ENCODE results near the gene ITGAV. TPM values are rescaled to one million over a fixed set of nuclear protein-coding genes. Genes with fewer than 3 reads are reported as not detected.

ITGAV gene
- total and polyA plus RNA-seq, 2 experiments from 2014 or later = 32.7 to 135 TPM

DNA sequence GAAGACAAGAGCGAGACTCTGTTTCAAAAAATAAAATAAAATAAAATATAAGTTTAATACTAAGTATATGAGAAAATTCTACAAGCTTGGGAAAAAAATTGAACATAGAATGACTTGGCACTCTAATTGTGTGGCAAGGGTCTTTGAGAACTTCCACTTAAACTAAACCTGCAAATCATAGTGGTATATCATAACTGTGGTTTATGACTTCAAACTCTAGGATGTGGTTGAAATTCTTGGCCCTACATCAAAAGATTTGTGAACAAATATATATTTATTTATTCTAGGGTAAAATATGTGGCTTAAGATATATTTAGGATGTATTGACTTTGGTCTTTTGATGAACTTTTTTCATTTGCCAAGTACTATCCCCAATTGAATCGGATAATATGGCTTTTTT is 100.9 kb downstream of the ITGAV start:
- Histone ChIP-seq H3K36me3 (replicated peaks; ENCODE audit: insufficient read depth, low read depth) (no peaks in the 10 kb centered on the region), H3K27ac (no peak overlapping the region), H3K9me3 (ENCODE audit: low read depth) (no peaks in the 10 kb centered on the region), H4K20me1 (ENCODE audit: insufficient read depth, poor library complexity, severe bottlenecking) (no peaks in the 10 kb centered on the region), H3K79me2 (no peaks in the 10 kb centered on the region), H3K4me2 (no peak overlapping the region), H2AFZ (no peak overlapping the region), H3K27me3 (no peaks in the 10 kb centered on the region), H3K4me3 (no peak overlapping the region), H3K9me2 (replicated peaks; ENCODE audit: insufficient read depth) (no peaks in the 10 kb centered on the region), H3K4me1 (ENCODE audit: insufficient read depth) (no peaks in the 10 kb centered on the region)
- 94% methylated on average over 2 of the region's 2 CpGs for WGBS (ENCODE audit: low lambda C conversion rate, missing lambda C conversion rate)
- TF ChIP-seq, protein P1, sequence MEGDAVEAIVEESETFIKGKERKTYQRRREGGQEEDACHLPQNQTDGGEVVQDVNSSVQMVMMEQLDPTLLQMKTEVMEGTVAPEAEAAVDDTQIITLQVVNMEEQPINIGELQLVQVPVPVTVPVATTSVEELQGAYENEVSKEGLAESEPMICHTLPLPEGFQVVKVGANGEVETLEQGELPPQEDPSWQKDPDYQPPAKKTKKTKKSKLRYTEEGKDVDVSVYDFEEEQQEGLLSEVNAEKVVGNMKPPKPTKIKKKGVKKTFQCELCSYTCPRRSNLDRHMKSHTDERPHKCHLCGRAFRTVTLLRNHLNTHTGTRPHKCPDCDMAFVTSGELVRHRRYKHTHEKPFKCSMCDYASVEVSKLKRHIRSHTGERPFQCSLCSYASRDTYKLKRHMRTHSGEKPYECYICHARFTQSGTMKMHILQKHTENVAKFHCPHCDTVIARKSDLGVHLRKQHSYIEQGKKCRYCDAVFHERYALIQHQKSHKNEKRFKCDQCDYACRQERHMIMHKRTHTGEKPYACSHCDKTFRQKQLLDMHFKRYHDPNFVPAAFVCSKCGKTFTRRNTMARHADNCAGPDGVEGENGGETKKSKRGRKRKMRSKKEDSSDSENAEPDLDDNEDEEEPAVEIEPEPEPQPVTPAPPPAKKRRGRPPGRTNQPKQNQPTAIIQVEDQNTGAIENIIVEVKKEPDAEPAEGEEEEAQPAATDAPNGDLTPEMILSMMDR (IDR thresholded peaks at IDR 0.05; ENCODE audit: poor library complexity) = no peak
- no peak for TF ChIP-seq EZH2phosphoT487 (IDR thresholded peaks at IDR 0.05; ENCODE audit: low read depth, severe bottlenecking, unreplicated experiment)
- no peak for TF ChIP-seq EZH2 (IDR thresholded peaks at IDR 0.05; ENCODE audit: borderline replicate concordance)
- no peak for DNase-seq (ENCODE audit: low spot score)

DNA sequence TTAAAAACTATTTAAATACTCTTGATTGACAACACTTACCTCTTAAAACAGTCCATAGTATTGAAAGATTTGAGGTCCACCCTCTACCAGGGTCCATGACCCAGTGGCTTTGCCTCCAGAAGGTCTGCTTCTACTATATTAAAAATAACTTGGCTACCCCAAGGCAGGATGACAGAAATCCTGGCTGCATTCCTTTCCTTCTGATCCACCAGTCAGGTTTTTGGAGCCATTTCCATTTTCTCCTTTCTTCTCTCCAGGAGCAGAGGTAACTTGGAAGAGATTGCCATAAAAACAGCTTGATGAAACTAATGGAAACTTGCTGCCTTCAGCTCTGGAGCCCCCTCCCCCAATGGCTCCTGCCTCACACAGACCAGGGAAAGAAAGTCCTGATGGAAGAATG is 101.4 kb downstream of the ITGAV start:
- Histone ChIP-seq H3K4me2 (no peak overlapping the region), H3K4me3 (no peak overlapping the region), H3K79me2 (no peaks in the 10 kb centered on the region), H3K4me1 (ENCODE audit: insufficient read depth) (no peaks in the 10 kb centered on the region), H3K27me3 (no peaks in the 10 kb centered on the region), H3K9me3 (ENCODE audit: low read depth) (no peaks in the 10 kb centered on the region), H3K9me2 (replicated peaks; ENCODE audit: insufficient read depth) (no peaks in the 10 kb centered on the region), H2AFZ (no peak overlapping the region), H3K36me3 (replicated peaks; ENCODE audit: insufficient read depth, low read depth) (no peaks in the 10 kb centered on the region), H4K20me1 (ENCODE audit: insufficient read depth, poor library complexity, severe bottlenecking) (no peaks in the 10 kb centered on the region), H3K27ac (no peak overlapping the region)
- DNase-seq (ENCODE audit: low spot score) = no peak
- TF ChIP-seq EZH2 (IDR thresholded peaks at IDR 0.05; ENCODE audit: borderline replicate concordance) = no peak
- TF ChIP-seq EZH2phosphoT487 (IDR thresholded peaks at IDR 0.05; ENCODE audit: low read depth, severe bottlenecking, unreplicated experiment) = no peak
- TF ChIP-seq, protein P1 (IDR thresholded peaks at IDR 0.05; ENCODE audit: poor library complexity) = no peak

DNA sequence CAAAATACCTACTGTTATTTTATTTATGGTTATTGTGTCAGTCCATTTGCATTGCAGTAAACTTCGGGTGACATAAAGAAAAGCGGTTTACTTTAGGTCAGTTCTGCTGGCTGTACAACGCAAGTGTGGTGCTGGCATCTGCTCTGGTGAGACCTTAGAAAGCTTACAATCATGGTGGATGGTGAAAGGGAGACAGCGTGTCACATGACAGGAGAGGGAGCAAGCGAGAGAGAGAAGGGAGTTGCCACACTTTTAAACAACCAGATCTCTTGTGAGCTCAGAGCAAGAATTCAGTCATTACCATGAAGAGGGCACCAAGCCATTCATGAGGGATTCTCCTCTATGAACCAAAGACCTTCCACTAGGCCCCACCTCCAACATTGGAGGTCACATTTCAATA is 102.0 kb downstream of the ITGAV start:
- Histone ChIP-seq H3K4me2 (no peak overlapping the region), H3K79me2 (no peaks in the 10 kb centered on the region), H3K4me3 (no peak overlapping the region), H3K9me3 (ENCODE audit: low read depth) (no peaks in the 10 kb centered on the region), H3K27ac (no peak overlapping the region), H2AFZ (no peak overlapping the region), H3K27me3 (no peaks in the 10 kb centered on the region), H3K4me1 (ENCODE audit: insufficient read depth) (no peaks in the 10 kb centered on the region), H3K36me3 (replicated peaks; ENCODE audit: insufficient read depth, low read depth) (no peaks in the 10 kb centered on the region), H3K9me2 (replicated peaks; ENCODE audit: insufficient read depth) (no peaks in the 10 kb centered on the region), H4K20me1 (ENCODE audit: insufficient read depth, poor library complexity, severe bottlenecking) (no peaks in the 10 kb centered on the region)
- 85% methylated on average over 5 of the region's 5 CpGs for WGBS (ENCODE audit: low lambda C conversion rate, missing lambda C conversion rate)
- DNase-seq (ENCODE audit: low spot score) = no peak
- TF ChIP-seq EZH2 (IDR thresholded peaks at IDR 0.05; ENCODE audit: borderline replicate concordance) (no peak), EZH2phosphoT487 (IDR thresholded peaks at IDR 0.05; ENCODE audit: low read depth, severe bottlenecking, unreplicated experiment) (no peak)
- TF ChIP-seq, protein P1 (IDR thresholded peaks at IDR 0.05; ENCODE audit: poor library complexity) = no peak

DNA sequence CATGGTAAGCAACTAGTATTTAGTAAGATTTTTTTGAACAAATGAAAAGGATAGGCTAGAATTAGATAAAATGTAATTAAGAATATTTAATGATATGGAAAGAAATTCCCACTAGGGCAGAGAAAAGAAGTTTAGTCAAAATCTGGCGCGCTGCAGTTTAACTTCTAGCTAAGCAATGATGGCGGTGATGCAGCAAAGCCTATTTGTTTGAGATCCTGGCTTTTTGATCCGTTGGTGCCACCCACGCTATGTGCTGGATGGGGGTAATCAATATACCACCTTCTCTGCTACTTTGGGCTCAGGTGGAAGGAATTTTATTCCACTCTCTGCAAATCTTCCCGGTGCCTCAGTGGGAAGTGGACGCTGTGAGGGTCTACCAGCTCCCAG is 103.6 kb downstream of the ITGAV start:
- TF ChIP-seq EZH2 (IDR thresholded peaks at IDR 0.05; ENCODE audit: borderline replicate concordance) (no peak), EZH2phosphoT487 (IDR thresholded peaks at IDR 0.05; ENCODE audit: low read depth, severe bottlenecking, unreplicated experiment) (no peak)
- TF ChIP-seq, protein P1 (IDR thresholded peaks at IDR 0.05; ENCODE audit: poor library complexity) = no peak
- Histone ChIP-seq H3K9me3 (ENCODE audit: low read depth) (no peaks in the 10 kb centered on the region), H3K4me3 (peak overlapping the region; percentile 90), H3K9me2 (replicated peaks; ENCODE audit: insufficient read depth) (no peaks in the 10 kb centered on the region), H3K27ac (peak overlapping the region; percentile 50), H3K36me3 (replicated peaks; ENCODE audit: insufficient read depth, low read depth) (no peaks in the 10 kb centered on the region), H2AFZ (peak overlapping the region; percentile 72), H3K27me3 (no peaks in the 10 kb centered on the region), H3K4me2 (peak overlapping the region; percentile 83), H3K79me2 (no peaks in the 10 kb centered on the region), H3K4me1 (ENCODE audit: insufficient read depth) (no peaks in the 10 kb centered on the region), H4K20me1 (ENCODE audit: insufficient read depth, poor library complexity, severe bottlenecking) (no peaks in the 10 kb centered on the region)
- 31% methylated on average over 7 of the region's 7 CpGs for WGBS (ENCODE audit: low lambda C conversion rate, missing lambda C conversion rate)
- DNase-seq (ENCODE audit: low spot score) = no peak

Data from hepatocyte (in vitro differentiated cells).